GM18526 (cell line): ENCODE data around the gene PLD4.

Experiments
- POLR2A ChIP-seq: IDR thresholded peaks from 3 replicates; pipeline ENCODE4 v1.6.1; 2011; ENCODE audit not compliant: insufficient read length; ENCODE audit errors: extremely low read depth

PLD4 gene

DNA sequence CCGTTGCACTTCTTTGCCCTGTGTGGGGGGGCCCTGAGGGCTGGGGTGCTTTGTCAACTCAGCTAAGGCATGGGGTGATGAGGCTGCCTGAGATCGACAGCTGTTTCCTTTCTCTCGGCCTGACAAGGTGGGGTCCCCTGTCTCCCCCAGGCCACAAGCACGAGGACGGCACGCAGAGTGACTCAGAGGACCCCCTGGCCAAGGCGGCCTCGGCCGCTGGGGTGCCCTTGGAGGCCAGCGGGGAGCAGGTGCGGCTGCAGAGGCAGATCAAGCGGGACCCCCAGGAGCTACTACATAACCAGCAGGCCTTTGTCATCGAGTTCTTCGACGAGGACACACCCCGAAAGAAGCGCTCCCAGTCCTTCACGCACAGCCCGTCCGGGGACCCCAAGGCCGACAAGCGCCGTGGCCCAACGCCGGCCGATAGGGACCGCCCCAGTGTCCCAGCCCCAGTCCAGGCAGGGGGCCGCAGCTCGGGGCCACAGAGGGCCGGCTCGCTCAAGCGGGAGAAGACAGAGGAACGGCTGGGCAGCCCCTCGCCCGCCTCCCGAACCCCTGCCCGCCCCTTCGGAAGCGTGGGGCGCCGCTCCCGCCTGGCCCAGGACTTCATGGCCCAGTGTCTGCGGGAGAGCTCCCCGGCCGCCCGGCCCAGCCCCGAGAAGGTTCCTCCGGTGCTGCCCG, 40.9 kb upstream of the PLD4 start:
- TF ChIP-seq POLR2A: no peak

DNA sequence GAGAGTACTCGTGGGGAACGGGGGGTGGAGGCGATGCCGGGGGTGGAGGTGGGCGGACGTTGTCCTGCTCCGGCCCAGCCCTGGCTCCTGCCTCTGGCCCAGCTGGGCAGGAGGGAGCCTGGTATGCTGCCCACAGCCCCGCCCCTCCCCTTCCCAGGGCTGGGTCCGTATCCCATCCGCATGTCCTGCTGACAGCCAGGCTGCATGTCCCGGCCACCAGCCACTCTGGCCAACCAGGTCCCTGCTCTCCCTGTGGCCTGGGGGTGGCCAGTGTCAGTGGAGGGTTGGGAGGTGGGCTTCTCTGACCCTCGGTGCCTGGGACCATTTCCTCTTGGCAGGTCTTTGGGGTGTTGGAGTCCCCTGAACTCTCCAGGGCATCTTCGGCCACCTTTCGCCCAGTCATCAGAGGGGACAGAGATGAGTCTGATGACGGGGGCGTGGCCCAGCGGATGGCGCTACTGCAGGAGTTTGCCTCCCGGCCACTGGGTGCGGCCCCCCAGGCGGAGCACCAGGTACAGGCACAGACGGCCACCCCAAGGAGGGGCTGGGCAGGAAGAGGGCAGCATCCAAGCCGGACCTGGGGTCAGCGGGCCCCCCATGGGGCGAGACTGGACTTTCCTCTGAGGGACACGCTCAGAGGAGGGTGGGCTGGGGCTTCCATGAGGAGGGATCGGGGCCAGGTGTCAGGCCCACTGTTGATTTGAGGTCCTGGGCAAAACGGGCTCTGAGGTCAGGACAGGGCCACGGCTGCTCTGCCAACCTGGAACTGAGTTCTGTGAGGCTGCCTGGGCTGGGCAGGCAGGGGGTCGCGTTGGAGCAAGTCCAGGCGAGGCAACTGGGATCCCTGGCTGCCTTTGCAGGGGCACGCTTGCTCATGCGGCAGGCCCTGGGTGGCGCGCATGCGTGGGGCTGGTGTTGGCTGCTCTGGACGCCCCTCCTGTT, 39.4 kb upstream of the PLD4 start:
- TF ChIP-seq POLR2A: no peak

DNA sequence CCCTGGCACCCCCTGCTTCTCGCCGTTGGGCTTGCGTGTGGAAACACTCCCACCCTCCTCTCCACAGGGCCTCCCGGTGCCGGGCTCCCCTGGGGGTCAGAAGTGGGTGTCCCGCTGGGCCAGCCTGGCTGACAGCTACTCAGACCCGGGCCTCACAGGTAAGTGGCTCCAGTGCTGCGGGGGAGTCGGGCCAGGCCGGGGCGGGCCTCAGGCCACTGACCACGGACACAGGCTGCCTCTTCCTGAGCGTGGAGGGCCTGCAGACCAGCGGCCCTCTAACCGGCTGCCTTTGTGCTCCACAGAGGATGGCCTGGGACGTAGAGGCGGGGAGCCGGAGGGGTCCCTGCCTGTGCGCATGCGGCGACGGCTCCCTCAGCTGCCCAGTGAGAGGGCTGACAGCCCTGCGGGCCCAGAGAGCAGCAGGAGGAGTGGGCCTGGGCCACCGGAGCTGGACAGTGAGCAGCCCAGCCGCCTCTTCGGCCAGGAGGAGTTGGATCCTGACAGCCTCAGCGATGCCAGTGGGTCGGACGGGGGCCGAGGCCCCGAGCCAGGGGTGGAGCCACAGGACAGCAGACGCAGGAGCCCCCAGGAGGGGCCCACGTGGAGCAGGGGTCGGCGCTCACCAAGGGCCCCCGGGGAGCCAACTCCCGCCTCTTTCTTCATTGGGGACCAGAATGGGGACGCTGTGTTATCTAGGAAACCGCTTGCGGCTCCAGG, 38.5 kb upstream of the PLD4 start:
- no peak for TF ChIP-seq POLR2A

DNA sequence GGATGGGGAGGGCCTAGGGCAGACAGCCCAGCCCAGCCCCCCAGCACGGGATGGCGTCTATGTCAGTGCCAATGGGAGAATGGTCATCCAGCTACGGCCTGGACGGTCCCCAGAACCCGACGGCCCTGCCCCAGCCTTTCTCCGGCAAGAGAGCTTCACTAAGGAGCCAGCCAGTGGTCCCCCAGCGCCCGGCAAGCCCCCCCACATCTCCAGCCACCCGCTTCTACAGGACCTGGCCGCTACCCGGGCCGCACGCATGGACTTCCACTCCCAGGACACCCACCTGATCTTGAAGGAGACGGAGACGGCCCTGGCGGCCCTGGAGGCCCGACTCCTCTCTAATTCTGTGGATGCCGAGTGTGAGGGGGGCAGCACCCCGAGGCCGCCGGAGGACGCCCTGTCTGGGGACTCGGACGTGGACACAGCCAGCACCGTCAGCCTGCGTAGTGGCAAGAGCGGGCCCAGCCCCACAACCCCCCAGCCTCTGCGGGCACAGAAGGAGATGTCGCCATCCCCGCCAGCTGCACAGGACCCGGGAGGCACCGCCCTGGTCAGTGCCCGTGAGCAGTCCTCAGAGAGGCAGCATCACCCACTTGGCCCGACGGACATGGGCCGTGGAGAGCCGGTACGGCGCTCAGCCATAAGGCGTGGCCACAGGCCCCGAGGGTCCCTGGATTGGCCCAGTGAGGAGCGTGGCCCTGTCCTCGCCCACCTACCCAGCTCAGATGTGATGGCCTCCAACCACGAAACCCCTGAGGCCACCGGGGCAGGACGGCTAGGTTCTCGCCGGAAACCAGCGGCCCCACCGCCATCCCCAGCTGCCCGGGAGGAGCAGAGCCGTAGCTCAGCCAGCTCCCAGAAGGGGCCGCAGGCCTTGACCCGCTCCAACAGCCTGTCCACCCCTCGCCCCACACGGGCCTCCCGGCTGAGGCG, 37.7 kb upstream of the PLD4 start:
- TF ChIP-seq POLR2A: no peak

DNA sequence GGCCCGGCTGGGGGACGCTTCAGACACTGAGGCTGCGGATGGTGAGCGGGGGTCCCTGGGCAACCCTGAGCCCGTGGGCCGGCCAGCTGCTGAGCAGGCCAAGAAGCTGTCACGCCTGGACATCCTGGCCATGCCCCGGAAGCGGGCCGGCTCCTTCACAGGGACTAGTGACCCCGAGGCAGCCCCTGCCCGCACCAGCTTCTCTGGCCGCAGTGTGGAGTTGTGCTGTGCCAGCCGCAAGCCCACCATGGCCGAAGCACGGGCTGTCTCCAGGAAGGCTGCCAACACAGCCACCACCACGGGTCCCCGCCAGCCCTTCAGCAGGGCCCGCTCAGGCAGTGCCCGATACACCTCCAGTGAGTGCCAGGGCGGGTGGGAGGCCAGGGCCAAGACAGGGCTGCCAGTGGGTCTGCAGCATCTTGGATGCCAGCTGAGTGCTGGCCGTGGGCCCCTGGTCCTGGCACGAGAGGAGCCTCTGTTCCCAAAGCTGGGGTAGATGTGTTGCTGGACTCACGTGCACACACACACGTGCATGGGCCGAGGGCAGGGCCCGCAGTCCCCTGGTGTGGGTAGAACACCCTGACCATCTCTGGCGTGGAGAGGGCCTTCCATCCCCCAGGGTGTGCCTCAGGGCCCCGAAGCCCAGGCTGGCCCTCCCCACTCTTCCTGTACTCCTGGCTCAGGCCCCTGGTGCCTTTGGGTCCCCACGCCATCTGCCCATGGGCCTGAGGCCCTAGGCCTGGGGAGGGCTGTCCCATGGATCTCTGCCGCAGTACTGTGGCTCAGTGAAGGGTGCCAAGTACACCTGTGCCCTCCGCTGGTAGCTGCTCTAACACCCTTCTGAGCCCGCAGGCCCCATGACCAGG, 36.8 kb upstream of the PLD4 start:
- TF ChIP-seq POLR2A: no peak

DNA sequence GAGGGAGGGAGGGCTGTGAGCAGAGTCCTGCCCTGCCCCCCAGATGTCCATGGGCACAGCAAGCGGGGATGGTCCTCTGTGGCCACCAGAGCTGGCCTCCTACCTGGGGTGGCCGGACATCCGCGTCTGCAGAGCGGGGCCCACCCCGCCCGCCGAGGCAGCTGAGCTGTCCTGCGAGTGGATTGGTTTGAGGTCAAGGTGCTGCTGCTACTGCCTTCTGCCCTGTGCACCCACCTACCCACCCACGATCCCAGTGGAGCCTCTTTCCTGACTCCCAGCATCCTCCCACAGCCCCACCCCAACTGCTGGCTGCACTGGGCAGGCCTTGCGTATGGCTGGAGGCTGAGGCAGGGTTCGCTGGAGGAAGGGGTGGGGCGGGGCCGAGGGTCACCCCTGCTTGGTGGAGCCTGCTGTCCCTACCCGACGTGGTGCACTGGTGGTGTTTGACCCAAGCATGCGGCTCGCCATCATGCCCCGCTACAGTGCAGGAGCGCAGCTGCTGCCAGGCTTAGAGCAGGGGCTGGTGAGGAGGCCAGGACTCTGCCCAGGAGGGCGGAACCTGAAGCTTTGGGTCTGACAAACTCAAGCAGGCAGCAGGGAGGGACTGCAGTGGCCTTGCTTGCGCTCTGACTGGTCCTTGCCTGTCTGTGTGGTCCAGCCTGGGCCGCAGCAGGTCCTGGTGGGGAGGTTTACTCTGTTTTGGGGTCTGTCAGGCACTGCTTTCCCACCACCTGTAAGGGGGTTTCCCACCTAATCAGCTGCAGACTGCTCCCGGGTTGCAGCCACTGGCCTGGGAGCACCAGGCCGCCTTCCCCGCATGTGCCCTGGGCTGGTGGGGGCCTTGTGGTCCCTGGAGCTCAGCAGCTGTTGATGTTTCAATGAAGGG, 35.9 kb upstream of the PLD4 start:
- no peak for TF ChIP-seq POLR2A

DNA sequence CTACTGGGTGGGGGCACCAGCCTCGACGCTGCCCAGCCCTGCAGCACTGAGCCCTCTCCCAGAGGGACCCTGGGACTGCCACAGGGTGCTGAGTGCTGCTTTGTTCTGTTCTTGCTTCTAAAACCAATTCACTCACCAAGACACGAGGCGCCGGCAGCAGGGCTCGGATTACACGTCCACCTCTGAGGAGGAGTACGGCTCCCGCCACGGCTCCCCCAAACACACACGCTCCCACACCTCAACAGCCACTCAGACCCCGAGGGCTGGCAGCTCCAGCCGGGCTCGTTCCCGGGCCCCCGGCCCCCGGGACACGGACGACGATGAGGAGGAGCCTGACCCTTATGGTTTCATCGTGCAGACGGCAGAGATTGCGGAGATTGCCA, 35.3 kb upstream of the PLD4 start:
- no peak for TF ChIP-seq POLR2A

DNA sequence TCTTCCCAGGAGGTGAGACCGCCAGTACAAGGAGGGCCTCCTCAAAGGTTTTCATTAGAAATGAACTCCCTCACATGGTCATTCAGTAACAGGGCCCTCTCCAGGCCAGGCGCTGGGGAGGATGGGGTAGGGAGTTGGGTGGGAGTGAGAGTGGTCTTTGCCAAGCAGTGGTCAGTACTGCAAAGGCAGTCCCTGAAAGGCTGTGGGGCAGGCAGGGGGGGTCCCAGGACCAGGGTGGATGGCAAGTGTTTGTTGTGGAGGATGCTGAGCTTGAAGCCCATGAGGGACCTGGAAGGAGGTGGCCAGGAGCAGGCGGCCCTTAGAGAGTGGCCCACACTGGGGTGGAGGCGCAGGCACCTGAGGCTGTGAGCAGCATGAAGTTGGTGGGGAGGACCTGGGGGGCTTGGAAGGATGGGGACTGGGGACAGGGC, 33.5 kb upstream of the PLD4 start:
- no peak for TF ChIP-seq POLR2A

DNA sequence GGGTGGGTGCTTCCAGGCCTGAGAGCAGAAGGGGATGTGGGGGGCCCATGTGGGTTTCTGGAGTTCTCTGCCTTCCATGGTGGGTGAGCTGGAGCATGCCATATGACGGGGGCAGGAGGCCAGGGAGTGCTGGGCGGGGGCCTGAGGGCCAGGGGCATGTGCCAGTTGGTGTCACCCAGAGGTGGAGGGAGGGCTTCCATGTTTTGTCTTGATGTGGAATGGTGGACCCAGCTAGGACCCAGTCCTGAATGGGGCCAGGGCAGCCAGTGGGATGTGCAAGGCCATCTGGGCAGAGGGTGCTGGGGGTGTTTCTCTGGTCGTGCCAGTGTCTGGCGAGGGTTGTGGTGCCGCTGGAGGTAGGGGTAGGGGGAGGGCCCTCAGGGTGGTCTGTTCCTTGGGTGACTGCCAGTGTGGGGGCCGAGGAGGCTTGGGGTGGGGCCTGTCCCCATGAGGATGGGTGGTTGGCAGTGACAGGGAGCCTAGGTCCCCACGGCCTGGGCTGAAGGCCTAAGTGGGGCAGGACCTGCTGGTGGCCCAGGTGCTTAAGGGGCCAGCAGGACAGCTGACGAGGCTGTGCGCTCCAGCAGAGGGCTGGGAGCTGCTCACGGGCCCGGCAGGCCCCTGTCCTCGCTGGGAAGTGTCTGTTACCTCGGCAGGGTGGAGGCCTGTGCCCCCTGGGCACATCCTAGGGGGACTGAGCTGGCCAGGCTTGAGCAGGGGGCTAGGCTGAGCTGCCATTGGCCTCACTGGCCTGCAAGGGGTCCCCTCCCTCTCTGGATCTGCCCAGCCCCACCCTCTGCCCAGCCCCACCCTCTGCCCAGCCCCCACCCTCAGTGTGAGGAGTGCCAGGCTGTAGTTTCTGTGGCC, 32.8 kb upstream of the PLD4 start:
- no peak for TF ChIP-seq POLR2A

DNA sequence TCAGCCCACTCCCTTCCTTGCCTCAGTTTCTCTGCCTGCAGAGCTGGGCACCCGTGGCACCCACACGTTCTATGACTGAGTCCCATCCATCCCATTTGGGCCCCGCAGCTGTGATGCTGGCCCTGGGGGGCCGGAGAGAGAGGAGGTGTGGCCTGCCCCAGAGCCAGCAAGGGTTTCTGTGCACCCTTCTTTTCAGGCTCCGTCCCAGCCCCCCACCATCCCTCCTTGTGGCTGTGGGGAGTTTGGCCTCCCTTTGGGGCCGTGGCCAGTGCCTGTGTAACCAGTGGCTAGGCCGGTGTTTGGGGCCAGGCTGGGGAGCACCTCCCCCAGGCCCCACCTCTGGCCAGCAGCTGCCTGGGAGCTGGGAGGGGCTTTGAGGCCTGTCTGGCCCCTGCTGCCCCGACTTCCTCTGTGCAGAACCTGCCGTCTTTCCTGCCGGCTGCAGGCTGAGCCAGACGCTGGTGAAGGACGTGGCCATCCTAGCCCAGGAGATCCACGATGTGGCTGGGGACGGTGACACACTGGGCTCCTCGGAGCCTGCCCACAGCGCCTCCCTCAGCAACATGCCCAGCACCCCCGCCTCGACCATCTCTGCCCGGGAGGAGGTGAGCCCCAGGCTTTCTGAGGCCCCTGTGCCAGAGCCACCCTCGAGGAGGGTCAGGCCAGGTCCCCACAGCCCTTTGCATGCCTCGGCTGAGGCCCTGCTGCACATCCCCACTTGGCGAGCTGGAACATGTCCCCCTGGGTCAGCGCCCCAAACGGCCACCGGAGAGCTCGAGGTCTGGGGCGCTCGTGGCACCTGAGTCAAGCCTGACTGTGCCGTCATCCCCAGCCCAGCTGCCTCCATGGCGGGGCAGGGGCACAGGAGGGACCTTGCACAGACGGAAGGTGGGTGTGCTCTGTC, 31.9 kb upstream of the PLD4 start:
- no peak for TF ChIP-seq POLR2A

DNA sequence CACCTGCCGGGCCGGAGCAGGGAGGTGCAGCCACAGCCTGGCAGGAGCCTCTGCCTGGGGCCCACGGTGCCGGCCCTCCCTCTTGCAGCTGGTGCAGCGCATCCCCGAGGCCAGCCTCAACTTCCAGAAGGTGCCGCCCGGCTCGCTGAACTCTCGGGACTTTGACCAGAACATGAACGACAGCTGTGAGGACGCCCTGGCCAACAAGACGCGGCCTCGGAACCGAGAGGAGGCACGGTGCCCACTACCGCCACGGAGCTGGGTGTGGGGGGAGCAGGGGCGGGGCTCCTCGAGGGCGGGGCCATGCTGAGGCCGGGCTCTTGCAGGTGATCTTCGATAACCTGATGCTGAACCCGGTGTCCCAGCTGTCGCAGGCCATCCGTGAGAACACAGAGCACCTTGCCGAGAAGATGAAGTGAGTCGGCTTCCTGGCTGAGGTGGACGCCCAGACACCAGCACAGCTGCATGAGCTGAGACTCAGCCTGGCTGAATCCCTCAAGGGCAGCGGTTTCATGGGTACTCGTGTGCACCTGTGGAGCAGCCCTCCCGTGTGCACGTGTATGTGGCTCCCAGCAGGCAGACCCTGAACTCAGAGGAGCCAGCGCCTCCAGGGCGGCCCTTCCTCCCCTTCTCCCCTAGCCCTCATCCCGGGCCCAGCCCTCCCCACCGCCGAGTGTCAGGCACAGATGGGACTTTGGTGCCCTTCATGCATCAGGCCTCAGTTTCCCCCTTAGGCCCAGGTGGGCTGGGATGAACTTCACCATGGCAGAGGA, 31.1 kb upstream of the PLD4 start:
- TF ChIP-seq POLR2A: no peak
